Measurements from ENCODE around the gene AGPAT3.

- no peak for TF ChIP-seq CTCF (IDR thresholded peaks at IDR 0.05)
- no peak for TF ChIP-seq POLR2A (IDR thresholded peaks at IDR 0.05)
Observed at GRCh38 chr21:43954042-43954441, 89.0 kb downstream of the AGPAT3 start.

Measured in suprapubic skin (tissue), 3 donors.